NCI-H146 treated with DMSO at 0.1 percent for 48 hours (cell line): ENCODE measurements around the gene NDRG2.

Experiments
- DNase-seq: peaks from one replicate; lab custom pipeline; 2025; ENCODE audit not compliant: unreplicated experiment; lab: John Stamatoyannopoulos, UW

NDRG2 gene

DNA sequence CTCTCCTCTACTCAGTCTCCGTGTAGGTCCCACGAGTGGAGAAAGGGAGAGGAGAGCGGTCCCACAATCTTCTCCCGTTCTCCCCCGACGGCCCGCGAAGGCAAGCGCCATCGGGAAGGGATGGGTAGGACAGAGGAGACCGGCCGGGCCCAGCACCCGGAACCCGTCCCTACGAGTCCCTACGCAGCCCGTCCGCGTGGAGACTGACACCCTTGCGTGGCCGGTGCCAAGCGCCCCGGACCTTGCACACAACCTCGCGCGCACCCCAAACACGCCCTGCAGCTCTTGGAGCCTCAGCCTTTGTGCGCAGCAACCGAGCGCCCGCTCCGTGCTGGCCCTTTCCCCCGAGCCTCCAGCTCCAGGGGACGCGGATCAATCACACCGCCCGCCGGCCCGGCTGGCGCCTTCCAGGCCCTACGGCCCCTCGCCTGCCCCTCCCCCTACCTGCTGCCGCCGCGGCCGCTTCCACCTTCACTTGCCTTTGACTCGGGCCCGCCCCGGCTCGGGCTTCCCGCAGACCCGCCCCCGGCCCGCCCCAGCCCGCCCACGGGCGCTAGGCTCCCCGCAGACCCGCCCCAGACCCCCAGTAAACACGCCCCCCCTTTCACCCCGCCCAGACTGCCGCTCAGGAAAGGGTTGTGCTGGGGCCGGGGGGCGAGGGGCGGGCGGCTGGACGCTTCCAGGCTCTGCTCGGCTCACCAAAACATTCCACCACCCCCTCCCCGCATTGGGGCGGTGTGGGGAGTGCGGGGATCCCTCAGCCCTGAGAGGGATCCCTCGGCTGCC lies at the start of gene NDRG2:
TSS of gene NDRG2 (minus strand) at position 477 of the 786 bp plus-strand sequence. CDS start 1,746 bp downstream, outside the sequence.
- peak; percentile 8 for DNase-seq

DNA sequence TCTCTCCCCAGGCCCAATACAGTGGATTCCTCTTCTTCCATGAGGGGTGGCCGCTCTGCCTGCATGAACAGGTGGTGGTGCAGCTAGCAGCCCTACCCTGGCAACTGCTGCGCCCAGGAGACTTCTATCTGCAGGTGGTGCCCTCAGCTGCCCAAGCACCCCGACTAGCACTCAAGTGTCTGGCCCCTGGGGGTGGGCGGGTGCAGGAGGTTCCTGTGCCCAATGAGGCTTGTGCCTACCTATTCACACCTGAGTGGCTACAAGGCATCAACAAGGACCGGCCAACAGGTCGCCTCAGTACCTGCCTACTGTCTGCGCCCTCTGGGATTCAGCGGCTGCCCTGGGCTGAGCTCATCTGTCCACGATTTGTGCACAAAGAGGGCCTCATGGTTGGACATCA lies 49.1 kb upstream of the NDRG2 start:
- no peak for DNase-seq

DNA sequence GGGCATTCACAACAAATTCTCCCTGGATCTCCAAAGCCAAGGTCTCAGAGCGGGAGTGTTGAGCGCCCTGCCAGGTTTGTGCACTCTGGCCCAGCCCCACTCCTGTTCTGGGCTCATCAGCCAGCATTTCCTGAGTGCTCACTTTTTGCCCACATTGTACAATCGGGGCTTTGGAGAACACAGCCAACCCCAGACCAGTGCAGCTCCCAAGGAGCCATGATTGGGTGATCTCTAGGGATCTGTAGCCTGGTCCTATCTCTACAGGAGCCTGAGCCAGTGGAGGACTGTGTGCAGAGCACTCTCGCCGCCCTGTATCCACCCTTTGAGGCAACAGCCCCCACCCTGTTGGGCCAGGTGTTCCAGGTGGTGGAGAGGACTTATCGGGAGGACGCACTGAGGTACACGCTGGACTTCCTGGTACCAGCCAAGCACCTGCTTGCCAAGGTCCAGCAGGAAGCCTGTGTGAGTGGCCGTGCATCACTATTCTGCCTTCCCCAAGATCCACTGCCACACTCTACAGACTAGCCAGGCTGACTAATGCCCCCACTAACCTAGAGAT lies 48.0 kb upstream of the NDRG2 start:
- DNase-seq, result no peak

DNA sequence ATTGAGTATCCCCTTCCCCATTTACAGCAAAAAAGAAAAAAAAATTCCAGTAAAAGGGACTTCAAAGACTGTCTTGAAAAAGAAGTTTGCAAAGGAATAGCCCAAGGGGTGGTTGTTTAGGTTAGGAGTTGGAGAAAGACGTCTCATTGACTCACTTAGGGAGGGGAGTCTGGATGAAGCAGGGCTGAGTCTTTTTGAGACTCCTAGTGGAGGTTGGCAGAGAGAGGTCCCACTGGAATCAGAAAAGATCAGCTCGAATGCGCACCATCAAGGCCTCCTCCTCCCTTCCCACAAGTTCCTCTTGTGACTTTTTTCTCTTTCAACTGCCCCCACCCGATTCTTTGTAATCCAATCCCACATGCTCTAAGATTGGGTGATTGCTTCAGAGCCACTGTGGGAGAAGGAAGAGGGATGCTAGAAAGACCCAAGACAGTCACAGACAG lies 47.2 kb upstream of the NDRG2 start:
- no peak for DNase-seq

DNA sequence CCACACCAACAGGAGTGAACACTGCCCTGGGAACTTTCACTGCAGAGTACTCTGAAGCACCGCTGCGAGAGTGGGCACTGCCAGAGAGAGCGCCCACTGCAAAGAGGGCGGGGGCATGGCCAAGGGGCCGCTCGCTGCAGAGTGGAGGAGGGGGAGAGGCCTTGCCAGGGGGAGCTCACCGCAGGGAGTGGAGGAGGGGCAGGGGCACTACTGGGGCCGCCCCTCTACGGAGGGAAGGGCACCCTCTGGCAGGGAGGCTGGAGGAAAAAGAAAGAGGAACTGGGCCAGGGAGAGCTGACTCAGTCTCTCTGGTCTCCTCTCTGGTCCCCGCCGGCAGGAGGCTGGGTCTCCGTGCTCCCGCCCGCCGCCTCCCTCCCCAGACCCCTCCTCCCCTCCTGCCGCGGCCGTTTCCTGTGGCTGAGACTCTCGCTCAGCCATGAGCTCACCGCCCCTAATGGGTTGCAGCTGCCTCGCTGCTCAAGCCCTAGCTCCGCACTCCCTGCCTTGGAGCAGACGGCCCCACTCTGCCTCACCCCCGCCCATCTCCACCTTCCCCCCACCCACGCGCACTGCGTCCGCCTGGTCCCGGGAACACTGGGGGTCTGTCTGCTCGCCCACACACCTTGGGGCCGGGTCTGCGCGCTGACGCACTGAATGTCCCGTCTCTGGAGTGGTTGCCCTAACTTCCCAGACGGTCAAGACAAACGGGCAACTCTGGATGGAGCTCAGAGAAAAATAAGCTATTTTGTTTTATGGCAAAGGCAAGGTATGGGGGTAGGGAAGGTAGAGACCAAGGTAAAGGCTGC lies 46.6 kb upstream of the NDRG2 start:
- DNase-seq, result peak; percentile 66

DNA sequence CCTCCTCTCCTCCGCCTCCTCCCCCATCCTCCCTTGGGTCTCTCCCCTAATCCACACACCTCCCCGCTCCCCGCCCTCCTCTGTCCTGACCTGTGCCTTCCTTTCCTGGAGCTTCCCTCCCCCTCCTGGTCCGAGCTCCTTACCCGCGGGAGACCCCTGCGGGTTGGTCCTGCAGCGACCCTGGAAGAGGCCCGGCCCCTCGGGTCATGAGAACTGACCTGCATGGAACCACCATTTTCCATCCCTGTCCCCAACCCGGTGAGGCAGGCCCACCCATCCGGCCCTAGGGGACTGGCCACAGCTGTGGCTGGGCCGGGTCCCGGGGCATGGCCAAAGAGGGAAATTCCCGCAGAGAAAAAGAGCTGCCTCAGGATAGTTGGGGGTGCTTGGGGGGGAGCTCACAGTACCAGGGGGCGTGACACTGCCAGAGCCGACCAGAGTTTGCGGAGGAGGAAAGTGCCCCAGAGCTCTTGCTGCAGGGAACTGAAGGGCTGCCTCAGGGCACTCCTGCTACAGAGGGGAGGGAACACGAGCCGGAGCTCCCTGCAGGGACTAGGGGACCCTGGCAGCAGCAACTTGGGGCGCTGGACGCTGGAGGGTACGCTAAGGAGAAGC lies 45.9 kb upstream of the NDRG2 start:
- no peak for DNase-seq

DNA sequence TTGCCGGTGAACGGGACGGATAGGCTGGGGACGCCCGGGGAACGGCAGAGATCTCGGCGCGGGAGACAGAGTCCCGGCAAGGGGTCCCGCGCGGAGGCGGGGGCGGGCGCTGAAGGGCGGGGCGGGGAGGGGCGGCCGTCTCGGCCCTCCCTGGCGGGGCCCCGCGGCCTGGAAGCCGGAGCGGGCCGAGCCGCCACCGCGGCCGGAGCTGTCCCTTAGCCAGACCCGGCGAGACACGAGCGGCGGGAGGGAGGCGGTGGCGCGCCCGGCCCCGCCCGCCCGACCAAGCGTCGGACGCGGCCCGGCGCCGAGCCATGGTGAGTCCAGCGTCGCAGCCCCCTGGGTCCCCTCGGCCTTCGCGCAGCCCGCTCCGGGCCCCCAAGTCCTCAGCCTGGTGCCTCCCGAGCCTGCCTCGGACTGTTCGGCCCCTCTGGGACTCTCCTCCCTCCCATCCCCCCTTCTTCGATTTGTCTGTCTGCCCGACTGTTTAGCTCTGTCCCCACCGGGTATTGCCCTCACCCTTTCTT lies 45.3 kb upstream of the NDRG2 start, which contains the start of gene ARHGEF40:
TSS of gene ARHGEF40 (plus strand) at position 222 of the 527 bp plus-strand sequence. CDS start at position 315, 93 bp downstream.
- DNase-seq, result no peak

DNA sequence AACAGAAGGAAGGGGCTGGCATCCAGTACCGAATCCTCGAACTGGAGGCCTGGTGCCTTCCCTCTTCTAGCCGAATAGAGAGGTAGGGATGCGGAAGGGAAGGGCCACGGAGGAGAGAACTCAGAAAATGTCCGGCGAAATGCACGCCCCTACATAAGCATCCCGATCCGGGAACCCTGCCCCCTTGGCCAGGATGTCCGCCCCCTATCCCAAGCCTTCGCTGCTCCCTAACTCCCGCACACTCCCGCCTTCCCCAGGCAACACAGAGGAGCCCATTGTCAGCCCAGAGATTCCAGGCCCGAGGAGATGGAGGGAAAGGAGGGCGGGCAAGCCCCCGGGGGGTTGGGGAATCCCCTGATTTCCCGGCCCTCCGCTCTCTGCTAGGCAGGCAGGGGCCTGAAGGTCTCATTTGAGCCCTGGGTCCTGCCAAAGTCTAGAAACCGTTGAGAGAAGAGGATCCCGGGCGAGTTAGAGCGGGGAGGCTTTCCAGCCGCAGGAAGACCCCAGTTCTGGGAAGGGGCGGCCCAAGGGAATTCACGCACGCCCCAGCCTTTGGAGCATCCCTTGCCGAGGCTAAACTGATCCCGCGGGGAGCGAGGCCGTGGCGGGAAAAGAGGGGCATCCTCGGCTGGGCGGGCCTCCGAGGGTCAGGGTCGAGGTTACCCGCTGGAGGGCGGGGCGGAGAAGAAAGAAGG lies 44.7 kb upstream of the NDRG2 start:
- DNase-seq, result no peak

DNA sequence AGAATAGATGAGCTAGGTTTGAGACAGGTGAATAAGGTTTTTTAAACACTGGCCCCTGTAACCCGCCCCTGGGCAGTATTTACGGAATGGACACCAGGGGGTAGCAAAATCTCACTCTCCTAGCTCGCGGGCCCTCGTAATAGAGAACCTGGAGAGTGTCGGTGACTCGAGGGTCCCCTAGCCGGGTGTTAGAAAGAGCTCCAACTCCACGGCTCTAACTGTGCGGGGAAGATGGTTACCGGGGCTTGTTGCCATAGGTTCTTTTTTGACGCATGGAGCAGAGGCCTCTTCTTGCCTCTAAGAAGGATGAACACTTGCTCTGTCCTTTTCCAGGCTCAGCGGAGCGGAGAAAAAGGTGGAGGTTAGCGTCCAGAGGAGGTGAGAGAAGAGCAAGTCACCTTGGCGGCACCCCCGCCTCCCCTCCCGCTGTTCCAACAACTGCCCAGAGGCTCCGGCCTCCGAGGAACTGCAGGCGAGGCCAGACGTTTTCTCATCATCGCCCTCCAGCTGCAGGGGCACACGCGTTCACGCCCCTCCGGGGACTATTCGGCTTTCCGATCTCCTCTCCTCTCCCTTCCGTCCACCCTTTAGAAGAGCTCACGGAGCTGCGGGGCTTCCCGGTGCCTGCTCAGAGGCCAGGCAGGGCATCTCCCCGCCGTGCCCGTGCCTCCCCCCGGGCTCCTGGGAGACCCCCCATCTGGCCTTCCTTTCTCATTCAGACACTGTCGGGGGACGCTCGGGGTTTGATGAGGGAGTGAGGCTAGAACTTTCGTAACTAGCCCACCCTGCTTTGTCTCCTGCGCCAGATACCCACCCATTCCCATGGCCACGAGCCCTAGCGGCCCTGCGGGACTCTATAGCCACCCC lies 43.9 kb upstream of the NDRG2 start:
- peak; percentile 50 for DNase-seq

DNA sequence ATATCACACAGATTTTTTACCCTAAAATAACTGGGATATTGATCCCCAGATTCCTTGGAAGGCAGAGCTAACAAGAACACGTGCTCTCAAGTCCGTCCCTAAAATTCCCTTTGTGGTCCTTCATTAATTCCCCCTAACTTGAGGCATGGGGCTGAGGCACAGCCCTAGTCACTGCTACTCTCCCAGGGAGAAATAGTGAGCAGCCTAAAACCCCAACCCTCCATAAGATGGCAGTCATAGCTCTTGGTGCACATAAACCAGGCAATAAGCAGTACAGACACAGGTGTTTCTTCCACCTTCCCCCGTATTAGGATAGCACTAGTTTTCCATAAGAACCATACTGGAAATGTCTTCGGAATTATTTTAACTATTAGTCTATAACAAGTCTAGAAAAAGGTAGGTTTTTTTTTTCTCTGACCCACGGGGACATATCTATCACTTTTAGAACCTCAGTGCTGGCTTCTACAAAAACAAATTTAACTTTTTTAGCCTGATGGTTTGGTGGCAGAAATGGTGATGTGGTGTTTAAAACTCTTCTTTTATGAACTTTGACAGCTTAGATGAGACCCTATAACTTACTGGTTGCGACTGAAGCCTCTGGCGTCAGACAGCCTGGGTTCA lies 42.1 kb upstream of the NDRG2 start:
- peak; percentile 28 for DNase-seq

DNA sequence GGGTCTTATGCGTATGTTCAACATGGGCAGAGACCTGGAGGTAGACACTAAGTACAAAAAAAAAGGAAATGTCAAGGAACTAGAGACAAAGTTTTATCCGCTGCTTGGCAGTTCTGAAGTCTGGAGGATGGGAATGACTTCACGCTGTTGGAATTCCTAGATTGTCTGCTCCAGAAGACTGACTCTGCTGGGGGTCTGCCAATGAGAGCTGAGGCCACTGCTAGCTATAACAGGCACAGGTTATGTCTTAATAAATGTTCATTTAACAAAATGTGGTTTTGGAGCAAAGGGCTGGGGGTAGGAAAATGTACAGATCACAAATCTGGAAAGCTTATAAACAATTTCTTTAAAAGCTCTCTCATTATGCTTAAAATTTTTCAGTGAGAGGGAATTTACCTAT lies 38.6 kb upstream of the NDRG2 start:
- DNase-seq, result no peak

DNA sequence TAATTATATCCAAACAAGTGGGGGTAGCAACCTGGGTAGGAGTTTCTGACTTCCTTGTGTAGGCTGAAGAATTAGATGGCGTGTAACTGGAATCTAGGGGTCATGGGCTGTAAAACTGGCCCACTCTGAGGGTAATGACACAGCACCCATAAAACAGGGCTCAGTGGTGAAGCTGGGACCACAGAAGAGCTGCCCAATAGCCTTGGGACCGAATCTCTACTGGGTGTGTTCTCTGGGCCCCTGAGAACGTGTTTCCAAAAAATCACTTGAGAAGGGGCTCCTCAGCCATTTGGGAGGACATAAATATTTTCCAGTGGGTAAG lies 36.4 kb upstream of the NDRG2 start:
- DNase-seq, result no peak

DNA sequence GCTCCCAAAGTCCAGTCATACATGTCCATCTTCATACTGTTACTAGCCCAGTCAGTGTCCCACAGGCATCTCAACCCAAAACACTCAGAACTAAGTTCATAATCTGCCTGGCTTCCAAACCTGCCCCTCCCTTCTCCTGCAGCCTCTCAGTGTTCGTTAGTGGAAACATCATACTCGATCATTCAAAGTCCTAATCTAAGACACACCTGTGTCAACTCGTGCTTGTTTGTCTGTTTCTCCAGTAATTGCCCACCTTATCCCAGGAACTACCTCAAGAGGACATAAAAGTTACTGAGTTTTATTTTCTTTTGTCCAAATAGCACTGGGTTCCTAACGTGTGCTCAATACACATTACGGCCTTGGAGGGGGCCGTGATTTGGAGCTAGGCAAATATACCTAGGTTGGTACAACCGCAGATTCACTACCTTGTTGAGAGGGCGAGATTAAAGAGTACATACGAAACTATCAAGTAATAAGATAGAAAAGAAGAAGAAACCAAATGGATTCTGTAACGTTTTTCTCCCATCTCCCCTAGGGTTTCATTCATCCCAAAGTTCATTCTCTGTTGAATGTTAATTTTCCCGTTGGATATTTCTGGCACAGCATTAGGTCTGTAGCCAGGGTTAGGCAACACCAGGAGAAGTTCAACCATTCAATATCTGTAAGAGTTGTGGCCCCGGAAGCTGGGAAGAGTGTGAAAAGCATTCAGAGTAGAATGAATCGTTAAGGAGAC lies 35.9 kb upstream of the NDRG2 start:
- no peak for DNase-seq

DNA sequence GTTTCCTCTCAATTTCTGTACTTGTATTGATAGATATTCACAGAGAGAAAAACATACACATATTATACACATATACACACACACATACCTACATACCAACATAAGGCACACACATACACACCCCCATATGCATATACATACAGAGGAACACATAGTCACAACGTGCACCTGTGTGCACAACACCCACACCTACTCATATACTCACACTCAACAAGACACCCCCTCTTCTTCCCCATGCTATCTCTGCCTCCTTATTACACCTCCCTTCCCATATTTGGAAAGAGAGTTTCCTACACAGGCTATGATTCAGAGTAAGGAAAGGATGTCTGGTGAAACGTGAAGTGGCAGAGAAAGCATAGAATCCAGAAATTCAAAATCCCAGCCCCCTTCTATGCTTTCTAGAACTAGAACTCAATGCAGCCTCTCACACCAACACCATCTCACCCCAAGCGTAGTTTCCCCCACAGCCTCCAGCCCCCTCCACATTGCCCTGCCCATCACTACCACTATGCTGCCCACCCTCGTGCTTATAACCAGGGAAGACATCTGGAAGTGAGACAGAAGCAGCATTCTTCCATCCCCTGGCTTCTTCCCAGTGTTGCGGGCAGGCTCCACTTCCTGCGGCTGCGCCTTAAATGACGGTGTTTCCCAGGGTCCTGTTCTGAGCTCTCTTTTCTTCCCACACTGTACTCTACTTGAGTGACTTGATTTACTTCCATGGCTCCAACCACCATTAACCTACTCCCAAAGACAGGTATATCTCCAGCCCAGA lies 35.2 kb upstream of the NDRG2 start:
- no peak for DNase-seq

DNA sequence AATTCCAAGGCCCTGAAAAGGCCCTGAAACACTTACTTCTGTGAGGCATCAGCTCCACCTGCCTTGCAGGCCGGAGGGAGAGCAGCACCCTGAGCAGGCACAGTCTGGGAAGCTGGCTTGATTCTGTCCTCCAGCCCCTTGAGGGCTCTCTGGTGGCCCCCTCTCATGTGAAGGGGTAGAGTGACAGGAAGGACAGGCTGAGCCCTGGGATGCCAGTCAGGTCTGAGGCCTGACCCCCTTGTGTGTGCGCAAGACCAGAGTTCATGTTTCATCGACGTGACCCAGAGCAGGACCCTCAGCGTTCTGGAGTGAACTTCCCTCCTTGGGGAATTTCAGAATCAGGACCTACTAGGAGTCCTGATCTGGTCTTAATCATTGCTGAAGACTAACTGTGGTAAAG lies 34.0 kb upstream of the NDRG2 start:
- no peak for DNase-seq

DNA sequence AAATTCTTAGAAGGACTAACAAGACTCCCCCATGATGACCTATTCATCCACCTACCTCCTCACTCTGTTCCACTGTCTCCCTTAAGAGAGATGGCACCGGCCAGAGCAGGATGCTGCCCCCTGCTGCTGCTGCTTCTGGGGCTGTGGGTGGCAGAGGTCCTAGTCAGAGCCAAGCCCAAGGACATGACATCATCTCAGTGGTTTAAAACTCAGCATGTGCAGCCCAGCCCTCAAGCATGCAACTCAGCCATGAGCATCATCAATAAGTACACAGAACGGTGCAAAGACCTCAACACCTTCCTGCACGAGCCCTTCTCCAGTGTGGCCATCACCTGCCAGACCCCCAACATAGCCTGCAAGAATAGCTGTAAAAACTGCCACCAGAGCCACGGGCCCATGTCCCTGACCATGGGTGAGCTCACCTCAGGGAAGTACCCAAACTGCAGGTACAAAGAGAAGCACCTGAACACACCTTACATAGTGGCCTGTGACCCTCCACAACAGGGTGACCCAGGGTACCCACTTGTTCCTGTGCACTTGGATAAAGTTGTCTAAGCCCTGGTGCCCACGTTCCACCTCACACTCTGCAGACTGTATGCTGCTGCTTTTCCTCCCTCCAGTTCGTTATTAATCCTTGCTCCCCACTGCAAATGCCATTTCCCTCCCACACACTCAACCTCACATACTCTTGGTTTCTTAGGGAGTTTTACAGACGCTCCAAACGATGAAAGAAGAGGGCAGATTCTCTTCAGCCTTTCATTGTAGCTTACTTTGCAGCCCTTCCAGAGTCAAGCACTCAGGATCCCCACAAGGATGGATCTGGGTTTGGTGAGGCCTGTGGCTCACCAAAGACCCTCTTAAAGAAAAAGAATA lies 33.2 kb upstream of the NDRG2 start, which contains the start of gene RNASE8:
TSS of gene RNASE8 (plus strand) at position 20 of the 873 bp plus-strand sequence. CDS start at position 91, 71 bp downstream.
- no peak for DNase-seq
